Globus pallidus (tissue), 1 donor: ENCODE results near the gene TMEM269.

Source experiments
- DNase-seq: peaks from one replicate; pipeline ENCODE4 v3.0.0-alpha.2; 2015; ENCODE audit warnings: low spot score

The TMEM269 gene

DNA sequence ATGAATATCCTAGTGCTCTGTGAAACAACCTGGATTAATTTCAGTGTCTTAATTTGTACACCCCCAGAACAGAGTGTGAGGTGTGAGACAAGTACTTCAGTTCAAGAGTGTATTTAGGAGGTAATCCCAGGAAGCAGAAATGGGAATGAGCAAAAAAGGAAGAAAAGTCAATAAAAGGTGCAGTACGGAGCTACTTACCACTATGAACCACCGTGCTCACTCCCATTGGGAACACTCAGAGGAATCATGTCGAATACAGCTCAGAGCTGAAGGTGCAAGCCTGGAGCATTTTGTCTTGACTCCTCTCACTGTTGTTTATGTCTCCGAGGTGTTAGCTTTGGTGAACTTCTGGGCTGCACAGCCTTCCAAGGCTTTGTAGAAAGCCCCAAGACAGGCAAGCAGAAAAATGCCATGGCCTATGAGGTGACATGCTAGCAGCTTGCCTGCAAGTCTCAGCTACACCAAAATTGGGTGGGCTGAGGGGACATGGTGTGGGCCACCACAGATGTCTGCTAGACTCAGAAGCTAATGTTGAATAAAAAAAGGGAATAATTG lies 39.8 kb downstream of the TMEM269 start:
- no peak for DNase-seq

DNA sequence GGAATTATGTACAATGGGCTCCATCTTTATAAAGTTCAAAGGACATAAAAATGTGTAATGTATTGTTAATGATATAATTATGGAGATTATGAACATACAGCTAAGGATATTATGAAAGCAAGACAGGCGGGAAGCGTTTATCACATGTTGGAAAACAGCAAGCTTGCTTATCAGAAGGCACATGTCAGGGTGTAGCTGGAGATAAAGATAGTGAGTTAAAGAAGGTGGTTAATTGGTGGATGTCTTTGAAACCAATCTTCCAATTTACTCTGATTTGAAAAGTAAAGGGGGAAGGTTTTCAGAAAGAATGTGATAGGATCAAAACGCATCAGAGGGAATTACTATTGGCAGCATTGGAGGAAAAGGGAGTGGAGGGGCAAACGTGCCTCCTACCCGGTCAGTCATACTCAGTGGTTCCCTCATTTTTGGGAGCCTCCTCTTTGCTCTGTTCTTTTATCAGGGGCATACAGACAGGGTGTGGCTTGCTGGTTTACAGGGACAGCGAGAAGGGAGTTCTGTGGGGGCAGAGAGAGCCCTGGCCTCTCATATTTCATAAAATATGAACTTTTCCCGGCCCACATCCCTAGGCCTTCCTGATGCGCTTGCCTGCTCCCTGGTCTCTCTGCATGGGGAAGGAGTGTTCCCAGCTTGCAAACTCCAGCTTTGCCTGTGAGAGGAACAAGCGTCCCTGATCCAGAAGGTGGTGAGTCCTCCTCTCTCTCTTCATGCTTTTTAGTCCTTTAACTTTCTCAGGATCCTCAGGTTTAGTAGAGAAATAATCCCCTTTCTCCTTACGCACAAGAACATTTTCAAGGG lies 40.5 kb downstream of the TMEM269 start:
- no peak for DNase-seq

DNA sequence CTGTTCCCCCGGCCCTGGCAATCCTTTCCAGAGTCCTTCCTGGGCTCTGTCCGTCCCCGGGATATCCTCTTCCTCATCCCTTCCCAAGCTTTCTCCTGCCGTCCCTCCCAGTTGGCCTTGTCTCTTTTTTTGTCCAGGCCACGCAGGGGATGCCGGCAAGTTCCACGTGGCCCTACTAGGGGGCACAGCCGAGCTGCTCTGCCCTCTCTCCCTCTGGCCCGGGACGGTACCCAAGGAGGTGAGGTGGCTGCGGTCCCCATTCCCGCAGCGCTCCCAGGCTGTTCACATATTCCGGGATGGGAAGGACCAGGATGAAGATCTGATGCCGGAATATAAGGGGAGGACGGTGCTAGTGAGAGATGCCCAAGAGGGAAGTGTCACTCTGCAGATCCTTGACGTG lies 45.8 kb downstream of the TMEM269 start:
- no peak for DNase-seq

DNA sequence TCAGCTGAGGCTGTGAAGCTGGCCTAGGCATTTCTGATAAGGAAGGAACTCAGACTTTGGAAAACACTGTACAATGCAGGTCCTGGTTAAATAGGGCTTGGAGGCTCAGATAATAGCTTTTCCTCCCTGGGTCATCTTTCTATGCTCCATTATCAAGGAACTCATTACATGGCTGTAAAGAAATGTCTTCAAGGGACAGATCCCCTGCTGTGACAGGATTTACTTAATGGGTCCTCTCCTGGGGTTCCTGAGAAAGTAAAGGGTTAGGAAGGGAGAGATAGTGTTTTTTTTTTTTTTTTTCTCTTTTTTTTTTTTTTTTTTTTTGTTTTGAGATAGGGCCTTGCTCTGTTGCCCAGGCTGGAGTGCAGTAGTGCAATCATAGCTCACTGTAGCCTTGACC lies 46.5 kb downstream of the TMEM269 start:
- no peak for DNase-seq

DNA sequence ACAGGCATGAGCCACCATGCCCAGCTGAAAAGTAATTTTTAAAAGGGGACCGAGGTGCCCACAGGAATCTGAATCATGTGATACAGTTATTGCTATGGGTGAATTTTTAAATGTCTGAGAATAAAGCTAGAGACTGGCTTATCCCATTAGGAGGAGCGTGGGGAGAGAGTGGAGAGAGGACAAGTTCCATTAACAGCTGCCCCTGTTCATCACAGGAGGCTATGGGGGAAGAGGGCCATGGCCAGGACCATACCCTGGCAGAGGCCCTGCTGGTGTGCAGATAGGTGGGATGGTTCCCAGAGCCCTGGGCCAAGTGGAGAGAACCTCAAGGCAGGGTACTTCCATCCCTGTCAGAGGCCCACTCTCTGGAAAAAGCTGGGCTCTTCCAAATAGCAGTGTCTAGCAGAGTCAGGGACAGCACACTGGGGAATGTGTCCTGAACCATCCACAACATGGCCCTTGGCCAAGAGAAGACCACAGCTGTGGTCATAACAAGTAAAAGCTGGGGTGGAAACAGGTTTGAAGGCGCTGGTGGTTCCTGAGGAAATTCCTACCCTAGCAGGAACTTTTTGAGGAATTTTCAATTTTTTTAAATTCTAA lies 48.0 kb downstream of the TMEM269 start:
- DNase-seq: no peak

DNA sequence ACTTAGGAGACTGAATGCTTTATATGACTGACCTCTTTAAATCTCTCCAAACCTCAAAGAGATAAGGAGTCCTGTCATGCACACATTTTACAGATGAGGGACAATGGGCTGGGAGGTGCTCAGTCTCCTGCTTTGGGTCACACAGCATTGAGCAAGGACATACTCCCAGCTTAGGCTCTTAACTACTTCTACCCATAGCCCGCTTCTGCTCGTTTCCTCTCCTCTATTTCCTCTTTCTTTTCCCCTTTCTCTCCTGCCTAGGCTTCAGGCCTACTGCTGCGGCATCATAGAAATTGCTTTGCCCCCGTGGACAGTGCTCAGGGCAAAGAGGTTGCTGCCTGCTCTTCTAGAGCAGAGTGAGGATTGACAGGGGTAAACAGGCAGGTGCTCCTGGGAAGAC lies 49.2 kb downstream of the TMEM269 start:
- no peak for DNase-seq

DNA sequence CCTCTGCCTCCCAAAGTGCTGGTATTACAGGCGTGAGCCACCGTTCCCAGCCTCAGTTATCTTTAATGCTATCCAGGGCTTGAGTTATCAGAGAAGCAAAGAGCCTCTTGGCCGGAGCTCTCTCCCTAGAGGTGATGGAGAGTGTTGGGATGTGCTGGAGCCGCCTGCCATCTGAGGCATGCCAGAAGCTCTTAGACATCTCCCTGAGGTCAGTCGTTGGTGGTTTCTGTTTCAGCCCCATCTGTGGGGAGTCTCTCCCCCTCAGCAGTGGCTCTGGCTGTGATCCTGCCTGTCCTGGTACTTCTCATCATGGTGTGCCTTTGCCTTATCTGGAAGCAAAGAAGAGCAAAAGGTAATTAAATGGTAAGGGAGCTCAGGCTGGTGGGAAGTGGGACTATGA lies 50.0 kb downstream of the TMEM269 start:
- no peak for DNase-seq

DNA sequence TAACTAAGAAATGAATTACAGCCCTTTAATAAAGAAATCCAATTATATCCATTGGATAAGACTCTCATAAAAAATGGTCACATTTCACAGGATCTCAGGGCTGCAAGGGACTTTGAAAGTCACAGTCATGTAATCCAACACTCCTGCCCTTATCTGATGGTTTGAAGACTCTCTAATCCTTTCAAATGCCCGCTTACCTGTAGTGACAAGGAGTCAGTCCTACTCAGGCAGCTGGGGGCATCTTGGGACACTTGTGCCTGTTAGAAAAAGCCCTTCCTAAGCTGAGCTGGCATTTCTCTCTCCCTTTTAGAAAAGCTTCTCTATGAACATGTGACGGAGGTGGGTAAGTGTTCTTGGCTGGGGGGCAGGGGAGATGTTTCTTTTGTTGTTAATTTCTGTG lies 50.6 kb downstream of the TMEM269 start:
- no peak for DNase-seq

DNA sequence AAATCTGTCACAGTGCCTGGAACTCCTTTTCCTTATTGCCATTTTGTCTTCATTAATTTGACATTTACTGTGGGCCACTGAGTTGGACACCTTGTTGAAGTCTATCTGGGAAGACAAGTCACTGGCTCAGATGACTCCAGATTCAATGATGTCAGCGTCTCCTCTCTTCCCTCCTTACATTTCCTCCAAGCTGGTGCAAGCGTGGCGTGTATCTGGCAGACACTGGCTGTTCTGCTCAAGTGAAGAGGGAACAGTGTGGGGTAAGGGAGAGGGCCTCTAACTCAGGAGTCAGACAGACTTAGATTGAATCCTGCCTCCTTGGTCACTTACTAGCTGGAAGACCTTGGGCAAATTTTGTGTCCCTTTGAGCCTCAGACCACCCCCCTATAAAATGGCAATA lies 52.9 kb downstream of the TMEM269 start:
- no peak for DNase-seq

DNA sequence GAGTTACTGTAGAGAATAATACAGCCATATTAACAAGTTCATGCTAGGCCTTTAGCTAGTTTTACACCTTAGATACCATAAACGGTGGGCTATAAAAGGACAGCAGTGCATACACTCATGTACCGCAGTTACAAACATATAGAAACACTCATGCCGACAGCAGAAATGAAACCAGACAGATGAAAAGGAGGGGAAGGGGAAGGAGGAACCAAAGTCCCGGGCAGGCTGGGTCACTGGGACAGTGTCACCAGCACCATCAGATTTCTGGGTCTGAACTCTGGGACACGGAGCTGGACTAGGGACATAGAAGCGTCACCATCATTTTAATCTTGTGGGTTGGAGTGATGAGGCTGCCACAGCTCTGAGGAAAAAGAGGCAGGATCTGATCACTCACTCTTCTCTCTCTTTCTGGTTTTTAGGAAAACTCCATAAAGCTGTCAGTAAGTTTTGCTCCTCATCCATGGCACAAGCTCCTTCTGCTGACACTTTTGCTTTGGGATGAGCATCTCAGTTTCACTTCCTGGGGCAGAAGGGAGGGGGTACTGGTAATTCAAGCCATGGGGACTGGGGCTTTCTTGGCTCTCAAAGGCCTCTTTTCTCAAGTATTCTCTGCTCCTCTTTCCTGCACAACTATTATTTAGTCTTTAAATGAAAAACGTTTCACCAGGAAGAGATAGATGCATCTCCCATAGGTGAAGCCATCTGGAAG lies 53.8 kb downstream of the TMEM269 start:
- DNase-seq: peak; percentile 56

DNA sequence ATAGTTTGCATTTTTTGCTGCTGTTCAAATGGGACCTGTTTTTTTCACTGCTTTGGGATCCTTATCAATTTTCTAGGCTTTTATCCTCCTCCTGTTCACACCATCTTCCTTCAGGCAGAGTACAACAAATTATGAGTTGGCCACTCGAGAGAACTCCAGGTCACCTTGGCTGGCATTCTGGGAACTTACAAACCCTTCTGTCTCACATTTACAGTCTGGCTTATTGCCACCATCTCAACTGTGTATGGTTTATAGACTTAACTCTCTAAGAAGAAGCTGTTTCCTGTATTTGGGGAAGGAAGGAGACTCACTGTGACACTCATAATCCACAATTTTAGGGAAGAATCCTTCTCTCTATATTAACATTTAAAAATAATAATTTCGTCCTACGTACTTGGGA lies 56.2 kb downstream of the TMEM269 start:
- DNase-seq: no peak

DNA sequence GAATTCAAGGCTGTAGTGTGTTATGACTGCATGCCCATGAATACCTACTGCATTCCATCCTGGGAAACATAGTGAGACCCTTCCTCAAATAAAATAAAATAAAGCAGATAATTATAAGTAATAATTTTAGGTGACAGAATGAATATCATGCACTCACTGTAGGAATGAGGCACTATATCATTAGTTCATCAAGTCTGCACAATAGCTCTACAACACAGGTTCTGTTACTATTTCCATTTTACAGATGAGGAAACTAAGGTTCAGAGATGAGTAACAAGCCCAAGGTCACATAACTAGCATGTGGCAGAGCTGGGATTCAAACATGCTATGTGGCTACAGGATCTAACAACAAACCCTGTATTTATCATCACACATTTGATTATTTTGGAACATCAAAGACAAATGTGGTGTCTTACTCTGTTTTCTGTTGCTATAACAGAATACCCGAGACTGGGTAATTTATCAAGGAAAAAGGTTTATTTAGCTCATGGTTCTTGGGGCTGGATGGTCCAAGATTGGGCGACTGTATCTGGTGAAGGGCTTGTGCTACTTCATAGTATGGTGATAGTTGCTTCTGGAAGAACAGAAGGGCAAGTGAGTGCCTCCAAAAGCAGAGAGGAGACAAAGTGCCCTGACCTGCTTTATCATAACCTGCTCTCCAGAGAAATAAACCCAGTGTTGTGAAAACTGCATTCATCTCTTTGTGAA lies 56.8 kb downstream of the TMEM269 start:
- DNase-seq: no peak

DNA sequence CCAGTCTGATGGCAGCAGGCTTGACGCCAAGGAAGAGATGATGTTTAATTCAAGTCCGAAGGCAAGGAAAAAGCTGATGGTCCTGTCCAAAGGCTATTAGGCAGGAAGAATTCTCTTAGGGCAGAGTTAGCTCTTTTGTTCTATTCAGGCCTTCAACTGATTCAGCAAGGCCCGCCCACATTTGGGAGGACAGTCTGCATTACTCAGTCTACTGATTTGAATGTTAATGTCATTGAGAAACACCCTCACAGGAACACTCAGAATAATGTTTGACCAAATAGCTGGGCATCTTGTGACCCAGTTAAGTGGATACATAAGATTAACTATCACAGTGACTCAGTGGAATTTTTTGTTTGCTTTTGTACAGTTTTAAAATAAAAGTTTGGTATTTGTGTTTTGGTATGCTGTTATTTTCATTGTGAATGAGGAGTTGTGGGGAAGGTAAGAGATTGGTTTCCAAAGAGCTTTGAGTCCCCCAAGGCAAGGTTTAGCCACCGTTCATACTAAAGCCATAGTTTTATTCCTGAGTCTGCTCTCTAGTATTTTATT lies 59.9 kb downstream of the TMEM269 start:
- DNase-seq: no peak

DNA sequence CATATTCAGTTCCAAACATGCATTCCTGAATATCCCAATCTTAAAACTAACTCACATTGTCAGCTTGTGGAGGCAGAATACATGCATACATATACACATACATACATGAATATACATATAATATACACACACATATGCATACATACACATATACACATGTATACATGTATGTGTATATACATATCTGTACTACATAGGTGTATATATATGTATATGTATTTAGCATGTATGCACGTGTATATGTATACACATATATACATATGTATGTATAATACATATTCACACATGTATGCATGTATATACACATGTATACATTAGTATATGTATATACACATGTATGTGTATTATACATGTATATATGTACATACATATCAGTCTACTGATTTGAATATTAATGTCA lies 60.4 kb downstream of the TMEM269 start:
- no peak for DNase-seq

DNA sequence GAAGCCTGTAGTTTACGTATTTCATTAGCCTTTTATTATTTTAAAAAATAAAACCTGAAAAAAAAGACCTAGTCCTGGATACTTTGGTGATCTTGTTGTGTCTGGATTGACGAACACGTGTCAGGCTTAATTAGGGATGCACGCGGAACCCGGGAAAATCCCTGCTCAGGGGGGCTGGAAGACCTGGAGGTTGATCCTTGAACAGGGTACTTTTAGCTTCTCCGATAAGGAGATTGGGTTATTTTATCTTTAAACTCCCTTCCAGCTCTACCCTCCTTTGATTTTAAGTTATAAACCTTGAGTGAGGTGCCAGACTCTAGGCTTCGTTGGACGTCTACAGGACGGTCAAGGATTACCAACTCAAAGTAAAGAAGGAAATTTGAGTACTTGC lies 61.1 kb downstream of the TMEM269 start:
- DNase-seq: no peak

DNA sequence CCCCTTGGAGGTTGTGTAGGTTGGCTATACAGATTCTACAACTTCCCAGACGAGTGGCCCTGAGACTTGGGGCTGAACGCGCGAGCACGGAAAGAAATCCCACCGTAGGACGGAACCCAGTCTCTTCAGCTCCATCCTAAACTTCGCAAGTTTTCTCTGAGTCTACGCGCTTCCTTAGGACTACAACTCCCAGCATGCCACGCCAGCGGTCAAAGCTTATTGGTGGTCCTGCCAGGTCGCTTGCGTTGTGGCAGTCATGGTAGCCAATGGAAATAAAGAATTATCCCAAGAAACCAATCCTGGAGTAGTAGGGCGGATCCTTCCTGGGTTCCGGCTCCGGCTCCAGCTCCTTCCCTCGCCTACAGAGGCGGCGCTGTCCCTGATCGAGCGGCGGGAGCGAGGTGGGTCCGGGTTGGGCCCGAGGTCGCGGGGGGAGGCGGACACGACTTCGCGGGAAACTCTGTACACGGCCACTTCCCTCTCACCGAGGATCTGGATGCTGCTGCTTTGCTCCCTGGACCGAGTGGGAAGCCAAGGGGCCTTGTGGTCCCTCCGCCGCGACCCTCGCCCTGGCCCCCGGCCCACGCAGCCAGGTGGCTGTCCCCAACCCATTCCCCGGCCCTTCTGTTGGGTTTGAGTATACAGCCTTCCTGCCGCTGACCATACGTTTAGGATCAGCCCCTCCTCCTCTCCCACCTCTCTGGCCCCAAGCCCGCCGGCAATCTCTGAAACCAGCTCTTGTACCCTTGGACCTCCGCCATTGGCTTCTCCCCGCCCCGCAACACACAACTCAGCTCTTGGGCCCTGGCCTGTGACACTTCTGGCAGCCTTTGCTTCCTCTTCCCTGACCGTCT lies 61.7 kb downstream of the TMEM269 start, which contains the start of gene ZNF691:
ZNF691 (plus strand) TSS at position 357 of the 854 bp plus-strand sequence. CDS start 3,046 bp downstream, outside the sequence.
- DNase-seq: peak; percentile 98

DNA sequence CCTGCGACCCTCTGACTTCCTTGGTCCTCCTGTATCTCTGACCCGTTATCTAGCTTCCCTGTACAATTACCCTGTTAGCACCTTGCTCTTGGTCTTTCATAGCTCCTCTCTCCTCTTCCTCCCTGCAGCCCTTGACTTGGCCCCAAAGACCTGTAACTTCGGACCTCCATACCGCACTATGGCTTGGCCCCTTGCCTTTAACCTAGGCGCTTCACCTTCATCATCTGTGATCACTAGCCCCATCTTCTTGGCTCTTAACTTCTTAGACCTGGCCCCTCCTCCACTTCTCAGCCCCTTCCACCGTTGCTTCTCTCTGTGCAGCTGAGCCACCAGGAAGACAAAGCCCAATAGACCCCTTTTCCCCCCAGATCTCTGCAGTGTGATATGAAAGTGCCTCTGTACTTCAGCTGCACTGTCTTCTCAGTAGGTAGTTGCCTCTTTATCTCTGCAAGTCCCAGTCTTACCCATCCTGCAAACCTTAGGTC lies 62.4 kb downstream of the TMEM269 start:
- no peak for DNase-seq

DNA sequence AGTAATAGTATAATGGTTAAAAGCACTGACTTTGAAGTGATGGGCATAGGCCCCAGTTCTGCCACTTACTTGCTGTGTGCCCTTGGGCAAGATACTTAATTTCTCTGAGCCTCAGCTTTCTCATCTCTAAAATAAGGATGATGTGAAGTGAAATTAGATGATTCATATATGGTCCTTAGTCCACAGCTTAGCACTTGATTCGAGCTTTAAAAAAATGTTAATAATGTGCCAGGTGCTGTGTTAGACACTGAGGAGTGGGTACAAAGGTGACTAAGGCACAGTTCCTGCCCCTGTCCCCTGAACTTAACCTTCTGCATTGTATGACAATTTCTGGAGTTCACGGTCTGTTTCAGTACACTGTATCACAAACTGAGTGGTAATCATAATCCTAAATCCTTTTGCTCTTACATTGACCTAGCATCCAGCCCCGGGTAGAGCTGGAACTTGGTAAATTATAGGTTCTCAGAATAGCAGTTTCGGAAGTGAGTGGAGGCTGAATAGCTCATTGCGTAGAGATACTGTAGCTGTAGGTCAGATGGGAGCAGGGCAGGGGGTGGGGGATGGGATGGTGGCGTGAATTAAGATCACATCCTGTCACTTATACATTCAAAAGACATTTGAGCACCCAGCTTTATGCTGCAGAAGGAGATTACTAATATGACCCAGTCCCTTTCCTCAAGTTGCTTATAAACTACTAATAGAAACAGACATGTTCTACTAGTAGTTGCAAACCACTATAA lies 63.1 kb downstream of the TMEM269 start:
- DNase-seq: no peak

DNA sequence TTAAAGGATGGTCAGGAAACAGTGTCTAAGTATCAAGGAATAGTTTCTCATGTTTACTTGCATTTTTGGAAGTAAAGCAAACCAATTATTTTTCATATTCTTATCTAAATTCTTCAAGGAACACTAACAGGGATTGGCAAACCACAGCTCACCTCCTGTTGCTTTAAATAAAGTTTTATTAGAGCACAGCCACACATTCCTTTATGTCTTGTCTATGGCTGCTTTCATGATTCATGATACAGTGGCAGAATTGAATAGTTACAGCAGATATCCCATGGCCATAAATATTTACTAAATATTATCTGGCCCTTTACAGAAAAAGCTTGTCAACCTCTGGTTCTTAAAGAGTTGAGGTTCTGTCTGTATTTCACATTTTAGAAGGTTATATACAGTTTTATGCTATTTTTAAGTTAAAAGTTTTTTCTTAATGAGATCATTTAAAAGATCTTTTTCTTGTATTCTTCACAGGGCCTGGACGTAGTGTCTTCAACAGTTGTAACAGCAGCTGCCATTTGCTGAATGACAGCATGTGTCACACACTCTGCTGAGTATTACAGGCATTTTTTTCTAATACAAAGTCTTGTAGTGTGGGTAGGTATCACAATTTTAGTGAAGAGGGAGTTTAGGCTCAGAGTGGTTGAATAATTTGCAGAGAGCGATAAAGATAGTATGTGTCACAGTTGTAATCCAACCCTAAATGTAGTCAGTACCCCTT lies 64.2 kb downstream of the TMEM269 start:
- no peak for DNase-seq
